Right renal pelvis (tissue), 4 donors: ENCODE measurements around the gene ZNF574. TPM values are rescaled to one million over a fixed set of nuclear protein-coding genes. Genes with fewer than 3 reads are reported as not detected.

Source experiments
- DNase-seq, 4 donors: peaks; one replicate each; pipeline ENCODE4 v3.0.0-alpha.2; 2013; ENCODE audit warnings: low read depth in 4 of 4, low spot score in 3 of 4, missing footprints in 1 of 4
- polyA plus RNA-seq, 4 donors: library from polyadenylated mRNA; unstranded; fragments of 120-200 nt; gene quantifications; one replicate each; pipeline ENCODE4 v1.2.1, GENCODE V29; 2013; ENCODE audit not compliant: insufficient read length in 4 of 4

ZNF574 gene
- polyA plus RNA-seq, 4 donors: 14.0 to 18.2 (median 14.7) TPM

DNA sequence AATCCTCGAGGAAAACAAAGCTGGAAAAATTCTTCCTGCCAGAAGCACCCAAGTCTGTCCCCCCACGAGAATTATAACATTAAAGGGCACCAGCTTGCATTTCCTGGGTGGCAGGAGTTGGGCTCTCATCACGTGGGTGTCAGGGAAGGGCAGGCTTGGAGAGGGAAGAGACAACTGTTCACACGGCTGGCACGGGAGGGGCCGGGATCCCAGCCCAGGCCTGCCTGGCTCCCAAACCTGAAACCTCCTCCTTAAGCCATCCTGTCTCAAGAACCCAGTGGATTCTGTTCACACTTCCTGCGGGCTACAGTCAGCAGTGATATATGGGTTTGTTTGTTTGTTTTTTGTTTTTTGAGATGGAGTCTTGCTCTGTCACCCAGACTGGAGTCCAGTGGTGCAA is 18.1 kb upstream of the ZNF574 start:
- no peak for DNase-seq

DNA sequence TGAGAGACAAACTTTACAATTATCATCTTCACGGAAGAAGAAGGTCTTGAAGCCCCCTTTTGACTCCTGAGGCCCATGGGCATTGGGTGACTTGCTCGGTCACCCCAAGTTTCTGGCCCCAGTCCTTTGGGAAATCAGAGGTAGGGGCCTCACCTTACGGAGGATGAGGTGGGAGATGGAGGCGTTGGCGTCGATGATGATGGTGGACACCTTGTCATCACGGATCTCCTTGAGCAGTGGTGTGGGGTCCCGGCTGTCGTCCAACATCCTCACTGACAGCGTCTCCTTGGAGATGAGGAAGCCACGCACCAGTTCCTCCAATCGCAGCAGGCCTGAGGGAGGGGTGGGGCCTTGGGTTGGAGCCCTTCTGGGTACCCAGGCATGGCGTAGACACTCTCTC is 16.8 kb upstream of the ZNF574 start:
- DNase-seq: no peak

DNA sequence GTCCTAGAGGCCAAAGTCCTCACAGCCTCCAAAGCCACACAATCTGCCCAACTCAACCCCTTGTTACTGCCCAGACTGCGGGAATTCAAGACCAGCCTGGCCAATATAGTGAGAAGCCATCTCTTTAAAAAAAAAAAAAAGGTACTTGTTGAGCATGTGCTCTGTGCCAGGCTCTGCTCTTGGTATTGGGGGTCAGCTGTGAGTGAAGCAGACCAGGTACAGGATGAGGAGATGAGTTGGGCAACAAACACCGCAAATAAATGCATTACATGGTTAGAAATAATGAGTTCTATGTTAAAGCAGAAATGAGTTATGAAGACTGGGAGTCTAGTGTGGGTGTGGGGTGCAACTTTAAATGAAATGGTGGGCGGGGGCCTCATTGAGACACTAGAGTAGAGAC is 15.8 kb upstream of the ZNF574 start:
- no peak for DNase-seq

DNA sequence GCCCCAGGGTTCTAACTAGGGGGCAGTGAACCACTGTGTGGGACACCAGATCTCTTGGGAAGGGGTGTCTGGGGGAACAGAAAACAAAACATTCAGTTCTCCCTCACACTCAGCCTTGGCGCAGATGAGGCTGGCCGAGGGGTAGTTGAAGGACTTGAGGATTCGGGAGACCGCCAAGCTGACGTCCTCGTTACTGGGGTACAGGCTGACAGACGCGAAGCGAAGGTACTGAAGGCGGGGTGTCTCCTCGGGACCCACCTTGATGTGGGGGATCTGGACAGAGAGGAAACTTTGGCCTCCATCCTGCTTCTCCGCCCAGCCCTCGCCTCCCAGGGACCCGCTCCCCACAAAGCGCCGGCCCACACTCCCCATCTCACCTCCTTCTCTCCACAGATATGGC is 13.6 kb upstream of the ZNF574 start:
- no peak for DNase-seq

DNA sequence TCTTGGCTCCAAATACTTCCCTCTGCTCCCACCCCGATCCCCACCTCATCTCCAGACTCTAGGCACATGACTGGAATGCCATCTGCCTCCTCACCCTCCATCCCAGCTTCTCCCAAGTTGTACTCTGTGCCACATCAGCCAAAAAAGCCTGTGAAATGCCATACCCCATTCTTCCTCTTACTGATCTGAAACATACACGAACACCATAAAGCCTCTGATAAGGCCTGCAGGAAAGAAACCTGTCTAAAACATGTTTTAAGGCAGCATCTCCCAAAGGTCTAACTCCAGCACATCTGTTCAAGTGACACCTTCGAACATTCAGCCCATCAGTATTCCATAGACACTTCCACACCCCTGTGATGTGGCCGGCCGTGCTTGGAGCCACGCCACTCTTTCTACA is 11.5 kb upstream of the ZNF574 start:
- DNase-seq: no peak

DNA sequence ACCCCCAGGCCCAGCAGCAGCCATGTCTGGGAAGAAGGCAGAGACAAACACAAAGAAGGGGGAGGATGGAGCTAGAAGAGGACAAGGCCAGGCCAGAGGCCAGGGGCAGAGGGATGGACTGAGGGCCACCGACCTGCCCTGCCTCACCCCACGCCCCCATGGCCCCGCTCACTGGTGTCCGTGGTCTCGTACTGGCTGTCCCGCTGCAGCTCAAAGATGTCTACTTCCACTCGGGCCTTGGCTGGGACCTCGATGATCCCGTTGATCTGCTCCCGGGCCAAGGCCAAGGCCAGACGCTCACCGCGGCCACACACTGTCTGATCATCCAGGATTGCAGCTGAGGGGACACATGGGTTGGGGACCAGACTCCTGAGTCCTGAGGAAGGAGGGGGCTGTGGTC is 10.9 kb upstream of the ZNF574 start:
- no peak for DNase-seq

DNA sequence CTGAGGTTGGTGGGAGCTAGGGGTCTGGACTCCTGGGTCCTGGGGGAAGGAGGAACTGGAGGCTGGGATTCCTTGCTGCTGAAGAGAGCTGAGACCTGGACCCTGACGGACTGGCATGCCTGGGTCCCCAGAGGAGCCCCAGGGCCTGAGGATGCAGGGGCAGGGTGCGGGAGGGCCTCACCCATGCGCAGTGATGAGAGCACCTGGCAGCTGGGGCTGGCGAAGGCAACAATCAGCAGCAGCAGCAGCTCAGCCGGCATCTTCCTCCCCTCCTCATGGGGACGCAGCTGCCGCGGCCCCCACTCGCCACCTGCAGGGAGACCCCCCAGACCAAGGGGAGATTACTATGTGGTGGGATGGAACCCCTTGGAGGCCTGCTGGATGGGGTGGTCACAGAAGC is 10.5 kb upstream of the ZNF574 start:
- DNase-seq: no peak

DNA sequence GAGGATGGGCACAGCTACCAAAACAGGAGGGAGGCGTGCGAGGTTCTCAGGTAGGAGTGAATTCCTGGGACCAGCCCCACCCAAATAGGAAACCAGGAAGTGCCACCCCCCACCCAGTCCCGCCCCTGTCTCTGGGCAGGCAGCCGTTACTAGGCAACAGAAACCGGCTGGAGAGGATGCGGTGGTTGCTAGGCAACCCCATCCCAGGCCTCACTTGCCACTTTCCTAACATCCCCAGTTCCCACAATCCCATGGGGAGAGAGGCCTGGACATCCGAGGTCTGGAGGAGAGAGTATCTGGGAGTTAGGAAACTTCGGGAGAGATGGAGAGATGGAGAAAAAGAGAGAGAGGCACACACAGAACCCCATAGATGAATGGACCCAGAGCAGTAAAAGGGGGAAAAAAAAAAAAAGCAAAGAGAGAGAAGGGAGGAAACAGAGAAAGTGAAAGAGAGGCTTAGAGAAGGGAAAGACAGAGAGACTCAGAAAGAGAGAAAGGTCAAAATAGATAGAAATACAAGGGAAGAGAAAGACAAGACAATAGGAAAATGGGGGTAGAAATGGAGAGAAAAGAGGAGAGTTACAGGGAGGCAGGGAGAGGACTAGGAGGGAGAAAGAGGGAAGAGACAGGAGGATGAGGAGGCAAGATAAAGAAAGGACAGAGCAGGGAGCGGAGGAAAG is 9.8 kb upstream of the ZNF574 start:
- DNase-seq: no peak

DNA sequence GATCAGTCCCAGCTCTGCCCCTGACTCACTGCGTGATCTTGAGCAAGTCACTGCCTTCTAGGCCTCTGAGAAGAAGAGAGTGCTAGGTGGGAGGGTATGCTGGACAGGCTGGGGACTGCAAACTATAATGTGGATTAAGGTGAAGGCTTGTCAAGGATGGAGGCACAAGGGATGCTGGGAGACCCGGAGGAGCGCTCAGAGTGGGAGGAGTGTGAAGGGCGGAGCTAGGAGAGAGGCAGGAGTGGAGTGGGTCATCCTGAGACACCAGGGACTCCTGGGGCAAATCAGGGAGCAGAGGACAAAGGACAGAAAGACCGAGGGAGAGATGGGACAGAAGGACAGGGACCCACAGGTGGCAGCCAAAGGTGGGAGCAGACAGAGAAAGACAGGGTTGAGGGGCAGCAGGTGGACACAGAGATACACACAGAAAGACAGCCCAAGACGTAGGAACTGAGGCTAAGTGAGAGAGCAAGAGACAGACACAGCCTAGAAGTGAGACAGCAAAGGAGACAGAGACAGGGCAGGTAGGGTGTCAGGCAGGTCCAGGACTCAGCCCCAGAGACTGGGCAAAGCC is 8.6 kb upstream of the ZNF574 start:
- no peak for DNase-seq

DNA sequence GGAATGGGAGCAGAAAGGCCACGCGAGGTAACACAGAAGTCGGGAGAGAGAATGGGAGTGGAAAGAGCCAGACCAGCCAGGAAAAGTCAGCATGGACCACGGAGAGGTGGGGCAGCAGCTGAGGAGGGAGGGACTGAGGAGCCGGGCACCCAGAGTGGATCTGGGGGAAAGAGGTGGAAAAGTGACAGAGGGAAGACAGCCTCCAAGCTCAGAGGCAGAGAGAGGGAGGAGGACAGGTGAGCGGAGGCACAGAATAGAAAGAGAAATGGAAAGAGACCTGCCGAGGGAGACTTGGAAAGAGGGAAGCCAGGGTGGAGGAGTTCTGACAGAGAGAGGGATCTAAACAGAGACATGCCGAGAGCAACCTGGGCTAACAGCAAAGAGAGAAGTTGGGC is 7.6 kb upstream of the ZNF574 start:
- no peak for DNase-seq

DNA sequence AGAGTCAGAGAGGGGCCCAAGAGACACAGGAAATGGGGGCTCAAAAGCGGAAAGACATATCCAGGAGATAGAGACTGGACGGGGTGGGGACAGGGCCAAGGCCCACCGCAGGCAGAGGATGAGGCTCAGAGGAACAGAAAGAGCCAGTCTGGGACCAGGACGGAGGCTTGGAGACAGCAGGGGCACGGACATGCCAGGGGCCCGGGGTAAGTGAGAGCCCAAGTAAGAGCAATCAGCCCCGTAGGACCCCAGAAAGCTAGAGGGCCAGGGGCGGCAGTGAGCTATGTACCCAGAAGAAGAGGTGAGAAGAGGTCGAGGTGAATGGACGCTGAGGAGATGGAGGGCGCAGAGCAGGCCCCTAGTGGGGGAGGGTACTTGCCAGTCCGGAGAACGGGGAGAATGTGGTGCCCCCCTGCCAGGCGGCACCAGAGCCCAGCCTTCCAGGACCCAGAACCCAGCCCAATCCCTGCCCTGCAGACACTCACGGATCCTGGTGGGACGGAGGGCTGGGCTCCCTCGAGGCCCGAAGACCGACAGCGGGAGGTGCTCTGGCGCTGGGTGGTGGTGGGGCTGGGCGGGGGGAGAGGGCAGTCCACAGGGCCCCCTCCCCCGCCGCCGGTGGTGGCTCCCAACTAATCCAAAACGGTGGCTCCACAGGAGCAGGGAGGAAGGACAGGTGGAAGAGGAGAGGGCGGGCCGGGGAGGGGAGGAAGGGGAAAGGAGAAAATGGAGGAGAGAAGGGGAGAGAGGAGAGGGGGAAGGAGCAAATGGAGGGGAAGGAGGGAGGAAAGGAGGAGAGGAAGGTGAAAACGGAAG is 7.0 kb upstream of the ZNF574 start:
- DNase-seq: no peak

DNA sequence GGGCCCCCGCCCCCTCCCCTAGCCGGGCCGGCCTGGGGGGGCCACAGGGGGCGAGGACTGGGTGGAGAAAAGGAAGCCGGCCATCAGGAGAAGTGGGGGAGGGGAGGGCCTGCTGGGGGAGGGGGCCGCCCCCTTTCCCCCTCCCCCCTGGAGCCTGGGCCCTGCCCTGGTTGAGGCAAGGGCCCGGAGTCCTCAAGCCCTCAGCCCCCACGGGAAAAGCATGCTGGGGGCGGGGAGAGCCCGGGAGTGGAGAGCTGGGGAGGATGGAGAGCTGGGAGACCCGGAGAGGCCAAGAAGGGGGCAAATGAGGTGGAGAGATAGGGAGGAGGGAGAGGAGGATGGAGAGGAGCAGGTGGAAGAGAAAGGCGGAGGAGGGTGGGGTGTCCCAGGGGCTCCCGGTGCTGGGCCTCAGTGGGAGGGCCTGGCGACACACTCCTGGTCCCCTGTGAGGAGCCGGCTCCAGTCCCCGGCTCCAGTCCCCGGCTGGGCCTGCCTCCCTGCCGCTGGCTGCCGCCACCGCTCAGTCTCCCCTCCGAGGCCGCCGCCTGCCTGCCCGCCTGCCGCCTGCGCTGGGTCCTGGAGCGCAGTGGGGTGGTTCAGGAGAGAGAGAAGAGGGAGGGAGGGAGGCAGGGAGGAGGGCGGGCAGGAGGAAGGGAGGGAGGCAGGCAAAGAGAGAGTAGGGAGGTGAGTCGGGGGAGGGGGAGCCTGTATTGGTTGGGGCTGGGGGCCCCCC is 6.2 kb upstream of the ZNF574 start, which contains the start of gene GRIK5:
Gene GRIK5, minus strand, starts transcription at position 588 of the 733 bp plus-strand sequence. CDS start 4,436 bp downstream, outside the sequence.
- peak in 1 of 4 donors; percentile 20 for DNase-seq

DNA sequence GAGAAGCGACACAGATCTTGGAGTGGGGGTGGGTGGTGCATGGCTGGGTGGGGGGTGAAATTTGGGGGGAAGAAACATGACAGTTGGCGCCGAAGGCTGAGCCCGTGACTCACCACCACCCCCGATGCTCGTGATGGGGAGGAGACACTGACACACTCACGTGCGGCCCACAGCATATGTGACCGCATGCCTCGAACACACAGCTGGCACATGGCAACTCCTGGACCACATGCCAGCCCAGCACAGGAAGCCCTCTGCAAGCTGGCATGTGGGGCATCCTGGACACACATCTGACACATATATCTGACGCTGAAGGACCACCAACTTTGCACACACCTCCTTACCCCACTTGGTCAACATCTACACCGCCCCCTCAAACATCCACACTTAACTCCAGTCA is 4.7 kb upstream of the ZNF574 start:
- DNase-seq: no peak

DNA sequence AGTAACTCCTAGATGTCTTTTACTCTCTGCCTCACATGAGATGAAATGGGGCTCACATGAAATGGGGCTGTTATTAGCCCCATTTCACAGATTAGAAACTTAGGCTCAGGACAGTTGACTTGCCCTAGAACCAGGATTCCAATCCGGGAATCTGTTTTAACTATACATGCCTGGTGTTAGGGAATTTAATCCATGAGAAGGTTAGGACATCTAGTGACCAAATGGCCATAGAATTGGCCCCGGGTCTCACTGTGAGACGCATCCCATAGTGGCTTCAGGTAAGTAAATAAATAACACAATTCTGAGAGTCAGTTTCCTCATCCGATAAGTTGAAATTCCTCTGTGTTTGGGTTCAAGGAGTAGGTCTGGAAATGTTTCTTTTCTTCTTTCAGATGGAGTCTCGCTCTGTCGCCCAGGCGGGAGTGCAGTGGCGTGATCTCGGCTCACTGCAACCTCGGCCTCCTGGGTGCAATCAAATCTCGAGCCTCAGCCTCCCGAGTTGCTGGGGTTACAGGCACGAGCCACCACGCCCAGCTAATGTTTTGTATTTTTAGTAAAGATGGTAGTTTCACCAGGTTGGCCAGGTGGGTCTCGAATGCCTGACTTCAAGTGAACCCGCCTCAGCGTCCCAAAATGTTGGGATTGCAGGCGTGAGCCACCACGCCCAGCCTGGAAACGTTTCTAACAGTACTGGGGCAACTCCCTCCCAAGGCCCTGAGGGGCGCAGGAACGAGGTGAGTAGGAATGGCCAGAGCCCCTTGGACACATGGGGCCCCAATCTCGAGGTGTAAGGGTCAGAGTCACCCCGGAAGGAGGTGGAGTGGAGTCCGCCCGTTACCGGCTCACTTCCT is 1.2 kb upstream of the ZNF574 start:
- peak in 1 of 4 donors; percentile 17 for DNase-seq

DNA sequence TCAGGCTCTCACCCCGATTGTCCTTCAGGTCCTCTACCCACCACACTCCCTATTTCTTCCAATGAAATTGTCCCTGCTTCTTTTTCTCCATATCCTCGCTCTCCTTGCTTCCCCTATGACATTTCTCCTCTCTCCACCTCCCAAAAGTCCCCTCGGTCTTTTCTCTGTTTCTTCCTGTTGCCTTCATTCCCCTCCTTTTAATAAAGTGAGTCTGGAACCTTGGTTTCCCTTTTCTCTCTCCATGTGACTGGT is 676 bp upstream of the ZNF574 start:
- DNase-seq: no peak

DNA sequence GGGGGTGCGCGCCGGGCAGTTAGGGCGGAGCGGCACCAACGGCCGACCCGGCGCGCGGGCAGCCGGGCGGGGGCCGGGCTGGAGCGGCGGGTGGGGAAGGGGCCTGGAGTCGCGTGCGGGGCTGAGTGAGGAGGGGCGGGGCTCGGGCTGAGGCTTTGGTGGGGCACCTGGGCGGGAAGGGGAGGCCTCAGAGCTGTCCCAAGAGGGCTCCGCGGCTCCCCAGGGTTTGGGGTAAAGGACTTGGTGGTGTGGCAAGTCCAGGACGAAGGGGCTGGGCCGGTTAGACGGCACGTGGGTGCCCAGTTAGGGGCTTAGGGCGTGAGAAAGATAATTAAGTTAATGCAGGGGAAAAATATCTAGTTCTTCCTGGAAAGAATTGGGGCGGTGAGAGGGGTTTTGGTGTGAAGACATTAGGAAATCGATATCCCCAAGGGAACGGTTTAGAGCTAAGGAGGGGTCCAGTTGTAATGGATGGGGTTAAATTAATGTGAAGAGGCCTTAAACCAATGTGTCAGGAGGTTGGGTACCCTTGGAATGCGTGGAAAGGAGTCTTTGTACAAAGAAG is 496 bp downstream of the ZNF574 start:
- no peak for DNase-seq

DNA sequence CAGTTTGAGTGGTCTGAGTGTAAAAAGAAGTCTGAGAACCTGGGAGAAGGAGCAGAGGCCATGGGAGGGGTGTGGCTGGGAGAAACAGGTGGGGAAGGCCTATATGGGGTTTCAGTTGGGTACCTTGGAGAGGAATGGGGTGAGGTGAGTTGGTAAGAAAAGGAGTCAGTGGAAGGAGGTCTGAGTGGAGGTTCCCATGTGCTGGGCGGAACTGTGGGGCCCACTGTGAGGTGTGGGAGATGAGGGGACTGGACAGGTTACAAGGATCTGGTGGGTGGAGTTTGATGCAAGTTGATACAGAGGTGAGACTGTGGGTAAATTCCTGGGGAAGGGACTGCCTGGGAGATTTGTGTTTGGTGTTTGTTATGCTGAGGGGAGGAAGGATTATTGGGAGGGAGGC is 2.1 kb downstream of the ZNF574 start:
- no peak for DNase-seq

DNA sequence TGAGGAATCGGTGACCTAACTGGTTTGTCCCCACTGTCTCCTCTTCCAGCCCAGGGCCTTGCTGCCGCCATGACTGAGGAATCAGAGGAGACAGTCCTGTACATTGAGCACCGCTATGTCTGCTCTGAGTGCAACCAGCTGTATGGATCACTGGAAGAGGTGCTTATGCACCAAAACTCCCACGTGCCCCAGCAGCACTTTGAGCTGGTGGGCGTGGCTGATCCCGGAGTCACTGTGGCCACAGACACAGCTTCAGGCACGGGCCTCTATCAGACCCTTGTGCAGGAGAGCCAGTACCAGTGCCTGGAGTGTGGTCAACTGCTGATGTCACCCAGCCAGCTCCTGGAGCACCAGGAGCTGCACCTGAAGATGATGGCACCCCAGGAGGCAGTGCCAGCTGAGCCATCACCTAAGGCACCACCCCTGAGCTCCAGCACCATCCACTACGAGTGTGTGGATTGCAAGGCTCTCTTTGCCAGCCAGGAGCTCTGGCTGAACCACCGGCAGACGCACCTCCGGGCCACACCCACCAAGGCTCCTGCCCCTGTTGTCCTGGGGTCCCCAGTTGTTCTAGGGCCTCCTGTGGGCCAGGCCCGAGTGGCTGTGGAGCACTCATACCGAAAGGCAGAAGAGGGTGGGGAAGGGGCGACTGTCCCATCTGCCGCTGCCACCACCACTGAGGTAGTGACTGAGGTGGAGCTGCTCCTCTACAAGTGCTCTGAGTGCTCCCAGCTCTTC is 2.7 kb downstream of the ZNF574 start:
- DNase-seq: no peak

DNA sequence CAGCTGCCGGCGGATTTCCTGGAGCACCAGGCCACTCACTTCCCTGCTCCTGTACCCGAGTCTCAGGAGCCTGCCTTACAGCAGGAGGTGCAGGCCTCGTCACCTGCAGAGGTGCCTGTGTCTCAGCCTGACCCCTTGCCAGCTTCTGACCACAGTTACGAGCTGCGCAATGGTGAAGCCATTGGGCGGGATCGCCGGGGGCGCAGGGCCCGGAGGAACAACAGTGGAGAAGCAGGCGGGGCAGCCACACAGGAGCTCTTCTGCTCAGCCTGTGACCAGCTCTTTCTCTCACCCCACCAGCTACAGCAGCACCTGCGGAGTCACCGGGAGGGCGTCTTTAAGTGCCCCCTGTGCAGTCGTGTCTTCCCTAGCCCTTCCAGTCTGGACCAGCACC is 3.3 kb downstream of the ZNF574 start:
- DNase-seq: no peak
